ENCODE measurements around the gene PKNOX2.

PKNOX2 gene

DNA sequence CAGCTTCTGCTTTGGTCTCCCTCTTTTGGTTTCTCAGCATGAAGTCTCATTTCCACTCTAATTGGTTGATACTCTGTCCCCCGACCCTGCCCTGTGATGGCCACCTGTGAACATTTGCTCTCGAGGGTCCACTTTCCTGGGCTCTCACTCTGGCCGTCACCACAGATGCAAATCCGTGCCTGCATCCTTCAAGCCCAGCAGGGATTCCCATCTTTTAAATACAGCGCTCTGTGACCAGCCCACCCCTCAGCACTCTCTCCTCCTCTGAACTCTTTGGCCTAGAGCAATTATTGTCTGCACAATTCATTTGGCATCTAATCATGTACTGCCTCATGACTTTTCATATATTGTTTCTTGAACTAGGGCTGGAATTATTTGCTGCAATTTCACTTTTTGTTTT is 26.0 kb downstream of the PKNOX2 start:
- Histone ChIP-seq H3K4me1 (ENCODE audit: control insufficient read depth in 1 of 2, insufficient read depth in 2 of 2, low read length in 2 of 2) (no peaks in the 10 kb centered on the region), H3K14ac (ENCODE audit: low read length) (no peak overlapping the region), H2BK120ac (ENCODE audit: insufficient read depth, low read length, poor library complexity) (no peak overlapping the region), H2AK5ac (ENCODE audit: low read length) (no peak overlapping the region), H4K91ac (ENCODE audit: low read depth, low read length) (no peak overlapping the region), H3K4me3 (ENCODE audit: low read depth, low read length) (no peak overlapping the region), H3K27ac (ENCODE audit: low read depth, low read length) (no peak overlapping the region), H3K9me3 (ENCODE audit: insufficient read depth, low read depth, low read length) (no peaks in the 10 kb centered on the region), H3K23ac (ENCODE audit: low read length) (no peak overlapping the region), H4K8ac (ENCODE audit: low read depth, low read length) (no peak overlapping the region), H3K27me3 (ENCODE audit: insufficient read depth, low read length) (no peaks in the 10 kb centered on the region), H4K12ac (ENCODE audit: low read depth, low read length) (no peak overlapping the region), H3K4ac (ENCODE audit: low read depth, low read length) (no peak overlapping the region), H3K18ac (ENCODE audit: low read length) (no peak overlapping the region), H3K79me1 (ENCODE audit: low read length) (no peaks in the 10 kb centered on the region), H3K36me3 (ENCODE audit: control insufficient read depth in 1 of 2, insufficient read depth in 2 of 2, low read length in 2 of 2) (no peaks in the 10 kb centered on the region), H2AFZ (ENCODE audit: insufficient read depth, low read length, poor library complexity) (no peak overlapping the region), H3K9ac (ENCODE audit: low read length) (no peak overlapping the region), H3K4me2 (ENCODE audit: low read length) (no peak overlapping the region), H2BK5ac (ENCODE audit: low read depth, low read length, poor library complexity) (no peak overlapping the region), H2BK12ac (ENCODE audit: low read length) (no peak overlapping the region), H3K79me2 (ENCODE audit: control insufficient read depth, insufficient read depth, low read length, poor library complexity) (no peaks in the 10 kb centered on the region)
- WGBS (ENCODE audit: extremely low coverage, insufficient coverage, insufficient read length) = no CpG with 5 or more reads among the region's 5 CpGs
- no peak for DNase-seq

DNA sequence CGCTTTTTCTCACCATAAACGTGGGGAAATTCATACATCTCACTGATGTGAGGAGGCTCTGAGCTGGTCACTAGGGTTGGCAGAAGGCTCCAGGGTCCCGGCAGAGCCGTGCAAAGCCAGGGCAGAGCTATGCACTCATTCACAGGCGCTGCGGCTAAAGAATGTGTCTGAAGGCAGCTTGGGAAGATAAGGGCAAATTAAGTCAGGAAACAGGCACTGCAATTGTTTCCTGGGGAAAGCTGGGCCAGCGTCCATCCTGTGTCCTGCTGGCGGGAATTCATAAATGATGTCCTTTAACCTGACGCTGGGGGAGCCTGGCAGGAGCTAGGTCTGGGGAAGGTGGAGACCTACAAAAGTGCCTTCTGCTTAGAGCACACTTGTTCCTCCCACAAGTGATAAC is 27.6 kb downstream of the PKNOX2 start:
- H3K18ac ChIP-seq (ENCODE audit: low read length) = no peak overlapping the region
- no peak overlapping the region for H4K8ac ChIP-seq (ENCODE audit: low read depth, low read length)
- H3K9me3 ChIP-seq (ENCODE audit: insufficient read depth, low read depth, low read length) = no peaks in the 10 kb centered on the region
- no peak overlapping the region for H2AK5ac ChIP-seq (ENCODE audit: low read length)
- H3K4ac ChIP-seq (ENCODE audit: low read depth, low read length) = no peak overlapping the region
- no peak overlapping the region for H3K14ac ChIP-seq (ENCODE audit: low read length)
- WGBS (ENCODE audit: extremely low coverage, insufficient coverage, insufficient read length) = no CpG with 5 or more reads among the region's 9 CpGs
- no peak overlapping the region for H3K4me2 ChIP-seq (ENCODE audit: low read length)
- H2BK120ac ChIP-seq (ENCODE audit: insufficient read depth, low read length, poor library complexity) = no peak overlapping the region
- no peak overlapping the region for H2AFZ ChIP-seq (ENCODE audit: insufficient read depth, low read length, poor library complexity)
- H3K27me3 ChIP-seq (ENCODE audit: insufficient read depth, low read length) = no peaks in the 10 kb centered on the region
- H3K4me3 ChIP-seq (ENCODE audit: low read depth, low read length) = no peak overlapping the region
- H2BK12ac ChIP-seq (ENCODE audit: low read length) = no peak overlapping the region
- no peak overlapping the region for H4K12ac ChIP-seq (ENCODE audit: low read depth, low read length)
- no peak overlapping the region for H2BK5ac ChIP-seq (ENCODE audit: low read depth, low read length, poor library complexity)
- peak overlapping the region; percentile 61 for H3K9ac ChIP-seq (ENCODE audit: low read length)
- H3K79me2 ChIP-seq (ENCODE audit: control insufficient read depth, insufficient read depth, low read length, poor library complexity) = no peaks in the 10 kb centered on the region
- H3K27ac ChIP-seq (ENCODE audit: low read depth, low read length) = no peak overlapping the region
- H3K23ac ChIP-seq (ENCODE audit: low read length) = no peak overlapping the region
- DNase-seq = no peak
- no peaks in the 10 kb centered on the region for H3K36me3 ChIP-seq (ENCODE audit: control insufficient read depth in 1 of 2, insufficient read depth in 2 of 2, low read length in 2 of 2)
- no peaks in the 10 kb centered on the region for H3K4me1 ChIP-seq (ENCODE audit: control insufficient read depth in 1 of 2, insufficient read depth in 2 of 2, low read length in 2 of 2)
- no peaks in the 10 kb centered on the region for H3K79me1 ChIP-seq (ENCODE audit: low read length)
- no peak overlapping the region for H4K91ac ChIP-seq (ENCODE audit: low read depth, low read length)

DNA sequence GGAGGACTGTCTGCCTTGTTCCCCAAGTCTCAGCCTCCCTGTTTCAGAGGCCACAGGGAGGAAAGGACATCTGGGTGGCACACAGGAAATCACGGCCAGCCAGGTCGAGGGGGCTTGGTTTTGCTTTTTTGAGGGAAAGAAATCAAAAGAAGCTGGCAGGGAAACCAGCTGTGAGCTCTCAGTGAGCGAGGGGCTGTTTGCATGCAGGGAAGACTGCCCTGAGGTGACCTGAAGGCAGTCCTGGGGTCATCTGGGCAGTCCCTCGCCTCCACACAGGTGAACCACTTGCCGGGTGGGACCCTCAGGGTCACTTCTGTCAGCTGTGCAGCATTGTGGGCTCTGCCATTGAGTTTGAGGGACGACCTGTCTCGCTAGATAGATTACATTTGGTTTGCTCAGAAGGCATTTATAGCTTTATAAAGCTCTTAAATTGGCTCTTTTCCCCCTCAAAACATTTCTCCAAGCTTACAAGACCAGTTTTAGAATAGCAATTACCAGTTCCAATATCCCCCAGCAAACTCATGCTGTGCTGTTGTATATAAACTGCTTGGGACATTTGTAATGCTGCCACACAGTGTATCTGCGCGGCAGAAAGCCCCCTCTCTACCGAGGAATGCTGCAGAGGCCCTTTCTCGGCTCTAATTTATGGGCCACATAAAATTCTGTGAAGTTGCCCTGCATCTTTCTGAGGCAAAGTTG is 28.3 kb downstream of the PKNOX2 start:
- Histone ChIP-seq H3K4me3 (ENCODE audit: low read depth, low read length) (no peak overlapping the region), H3K9me3 (ENCODE audit: insufficient read depth, low read depth, low read length) (no peaks in the 10 kb centered on the region), H3K36me3 (ENCODE audit: control insufficient read depth in 1 of 2, insufficient read depth in 2 of 2, low read length in 2 of 2) (no peaks in the 10 kb centered on the region), H2BK12ac (ENCODE audit: low read length) (no peak overlapping the region), H3K14ac (ENCODE audit: low read length) (no peak overlapping the region), H2BK120ac (ENCODE audit: insufficient read depth, low read length, poor library complexity) (no peak overlapping the region), H3K27me3 (ENCODE audit: insufficient read depth, low read length) (no peaks in the 10 kb centered on the region), H4K12ac (ENCODE audit: low read depth, low read length) (no peak overlapping the region), H2AK5ac (ENCODE audit: low read length) (no peak overlapping the region), H3K79me2 (ENCODE audit: control insufficient read depth, insufficient read depth, low read length, poor library complexity) (no peaks in the 10 kb centered on the region), H3K9ac (ENCODE audit: low read length) (no peak overlapping the region), H3K4me1 (ENCODE audit: control insufficient read depth in 1 of 2, insufficient read depth in 2 of 2, low read length in 2 of 2) (no peaks in the 10 kb centered on the region), H3K27ac (ENCODE audit: low read depth, low read length) (no peak overlapping the region), H3K4ac (ENCODE audit: low read depth, low read length) (no peak overlapping the region), H3K4me2 (ENCODE audit: low read length) (no peak overlapping the region), H2BK5ac (ENCODE audit: low read depth, low read length, poor library complexity) (no peak overlapping the region), H3K79me1 (ENCODE audit: low read length) (no peaks in the 10 kb centered on the region), H2AFZ (ENCODE audit: insufficient read depth, low read length, poor library complexity) (no peak overlapping the region), H4K8ac (ENCODE audit: low read depth, low read length) (no peak overlapping the region), H3K18ac (ENCODE audit: low read length) (no peak overlapping the region), H3K23ac (ENCODE audit: low read length) (no peak overlapping the region), H4K91ac (ENCODE audit: low read depth, low read length) (no peak overlapping the region)
- DNase-seq = no peak
- whole genome bisulfite sequencing (ENCODE audit: extremely low coverage, insufficient coverage, insufficient read length) = no CpG with 5 or more reads among the region's 11 CpGs

DNA sequence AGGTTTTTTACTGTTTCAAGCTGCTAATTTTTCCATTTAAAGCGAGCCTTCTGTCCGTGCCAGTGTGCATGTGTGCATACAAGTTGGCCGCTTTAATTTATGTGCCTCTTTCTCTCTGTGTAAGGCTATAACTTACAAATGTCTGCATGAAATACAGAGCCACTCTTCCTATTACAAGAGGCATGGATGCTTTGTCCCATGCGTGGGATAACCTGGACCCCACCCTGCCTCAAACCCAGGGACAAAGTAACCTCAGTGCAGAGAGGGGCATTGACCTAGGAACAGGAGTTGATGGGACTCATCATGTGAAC is 28.8 kb downstream of the PKNOX2 start:
- no peak overlapping the region for H2AK5ac ChIP-seq (ENCODE audit: low read length)
- no peak overlapping the region for H3K23ac ChIP-seq (ENCODE audit: low read length)
- DNase-seq = no peak
- no peak overlapping the region for H3K4ac ChIP-seq (ENCODE audit: low read depth, low read length)
- H3K27ac ChIP-seq (ENCODE audit: low read depth, low read length) = no peak overlapping the region
- no peaks in the 10 kb centered on the region for H3K36me3 ChIP-seq (ENCODE audit: control insufficient read depth in 1 of 2, insufficient read depth in 2 of 2, low read length in 2 of 2)
- no peak overlapping the region for H2BK5ac ChIP-seq (ENCODE audit: low read depth, low read length, poor library complexity)
- no peaks in the 10 kb centered on the region for H3K79me1 ChIP-seq (ENCODE audit: low read length)
- H3K9ac ChIP-seq (ENCODE audit: low read length) = no peak overlapping the region
- no peak overlapping the region for H3K18ac ChIP-seq (ENCODE audit: low read length)
- no peak overlapping the region for H4K91ac ChIP-seq (ENCODE audit: low read depth, low read length)
- no peak overlapping the region for H3K4me3 ChIP-seq (ENCODE audit: low read depth, low read length)
- no peaks in the 10 kb centered on the region for H3K9me3 ChIP-seq (ENCODE audit: insufficient read depth, low read depth, low read length)
- no peak overlapping the region for H2AFZ ChIP-seq (ENCODE audit: insufficient read depth, low read length, poor library complexity)
- H4K8ac ChIP-seq (ENCODE audit: low read depth, low read length) = no peak overlapping the region
- no peak overlapping the region for H3K4me2 ChIP-seq (ENCODE audit: low read length)
- WGBS (ENCODE audit: extremely low coverage, insufficient coverage, insufficient read length) = no CpG with 5 or more reads among the region's 4 CpGs
- no peak overlapping the region for H3K14ac ChIP-seq (ENCODE audit: low read length)
- no peak overlapping the region for H2BK12ac ChIP-seq (ENCODE audit: low read length)
- H3K4me1 ChIP-seq (ENCODE audit: control insufficient read depth in 1 of 2, insufficient read depth in 2 of 2, low read length in 2 of 2) = no peaks in the 10 kb centered on the region
- no peaks in the 10 kb centered on the region for H3K79me2 ChIP-seq (ENCODE audit: control insufficient read depth, insufficient read depth, low read length, poor library complexity)
- no peak overlapping the region for H2BK120ac ChIP-seq (ENCODE audit: insufficient read depth, low read length, poor library complexity)
- no peak overlapping the region for H4K12ac ChIP-seq (ENCODE audit: low read depth, low read length)
- H3K27me3 ChIP-seq (ENCODE audit: insufficient read depth, low read length) = no peaks in the 10 kb centered on the region
